ENCODE results near the gene TRIM2. TPM values are rescaled to one million over a fixed set of nuclear protein-coding genes. Genes with fewer than 3 reads are reported as not detected.

The TRIM2 gene
- total and polyA plus RNA-seq, 2 of the 8 experiments (the other 6 are each of a cell fraction or from before 2014, with no cell fraction given): 34.0 to 59.8 TPM

DNA sequence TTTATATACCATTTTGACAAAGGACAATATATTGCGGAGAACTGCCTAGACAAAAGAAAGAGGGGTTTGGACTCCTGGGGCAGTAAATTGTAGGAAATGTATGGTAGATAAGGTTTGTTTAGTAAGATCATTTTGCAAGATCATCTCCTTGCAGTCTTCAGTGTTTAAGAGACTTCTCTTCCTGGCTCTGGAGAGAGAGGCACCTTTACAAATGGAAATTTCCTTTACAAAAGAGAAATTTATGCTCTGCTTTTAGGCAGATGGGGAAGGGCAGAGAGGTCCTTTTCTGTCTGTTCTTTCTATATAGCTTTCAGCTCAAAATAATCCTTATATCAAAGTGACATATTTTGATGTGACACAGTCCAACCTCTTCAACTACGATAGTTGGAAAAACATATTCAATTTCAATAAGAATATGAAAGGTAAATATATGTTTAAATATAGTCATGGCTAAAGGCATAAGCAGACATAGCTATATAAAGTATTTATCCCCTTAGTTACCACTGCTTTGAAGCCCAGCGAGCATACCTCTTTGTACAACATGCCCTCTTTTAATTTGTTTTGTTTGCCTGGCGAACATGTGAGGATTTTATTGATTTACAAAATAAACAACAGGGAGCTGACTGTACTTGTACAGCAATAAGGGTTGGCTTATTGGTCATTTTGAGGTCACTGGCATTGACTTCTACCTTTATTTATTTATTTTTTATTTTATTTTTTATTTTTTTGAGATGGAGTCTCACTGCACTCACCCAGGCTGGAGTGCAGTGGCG is 65.2 kb downstream of the TRIM2 start (continued):
- TF ChIP-seq PHF8 (conservative IDR thresholded peaks at IDR 0.05; ENCODE audit: low read depth, low read length): no peak
